ENCODE data around the gene ME1.
"Not testable (repeated sequence)": the region's sequence is repeated elsewhere in the genome, so short reads cannot be mapped to it uniquely, and the experiment has no call there.

Gene ME1

GRCh38 chr6:83462524-83462923 is 31.7 kb upstream of the ME1 start:
- POLR2A ChIA-PET (ENCODE audit: low non-redundant PET), result no interaction called here
- DNase-seq (ENCODE audit: low spot score), result no peak
- CTCF ChIA-PET, result interaction anchor here (1.1 kb wide), 1 partner anchor 49 kb away, joined by 5 read pairs; no protein-coding TSS in a partner anchor
- no peak for TF ChIP-seq CTCF (conservative IDR thresholded peaks at IDR 0.05; ENCODE audit: low read depth)
- no peak overlapping the region for H3K27ac ChIP-seq

GRCh38 chr6:83461438-83461837 is 30.6 kb upstream of the ME1 start:
- CTCF ChIA-PET, result no interaction called here
- POLR2A ChIA-PET (ENCODE audit: low non-redundant PET), result no interaction called here
- H3K27ac ChIP-seq, result no peak overlapping the region
- no peak for DNase-seq (ENCODE audit: low spot score)
- no peak for TF ChIP-seq CTCF (conservative IDR thresholded peaks at IDR 0.05; ENCODE audit: low read depth)

GRCh38 chr6:83459663-83460062 is 28.8 kb upstream of the ME1 start:
- TF ChIP-seq CTCF (conservative IDR thresholded peaks at IDR 0.05; ENCODE audit: low read depth), result no peak
- ChIA-PET CTCF (interaction anchor here (1.1 kb wide), 1 partner anchor 43 kb away, joined by 6 read pairs; no protein-coding TSS in a partner anchor), POLR2A (ENCODE audit: low non-redundant PET) (no interaction called here)
- H3K27ac ChIP-seq, result no peak overlapping the region
- DNase-seq (ENCODE audit: low spot score), result no peak

DNA sequence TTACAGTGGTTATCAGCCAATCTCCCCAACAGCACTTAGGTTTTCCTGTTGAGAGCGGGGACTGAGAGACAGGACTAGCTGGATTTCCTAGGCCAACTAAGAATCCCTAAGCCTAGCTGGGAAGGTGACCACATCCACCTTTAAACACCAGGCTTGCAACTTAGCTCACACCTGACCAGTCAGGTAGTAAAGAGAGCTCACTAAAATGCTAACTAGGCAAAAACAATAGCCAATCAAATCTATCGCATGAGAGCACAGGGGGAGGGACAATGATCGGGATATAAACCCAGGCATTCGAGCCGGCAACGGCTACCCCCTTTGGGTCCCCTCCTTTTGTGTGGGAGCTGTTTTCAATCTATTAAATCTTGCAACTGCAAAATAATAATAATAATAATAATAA is 19.2 kb upstream of the ME1 start:
- DNase-seq (ENCODE audit: low spot score); POLR2A ChIA-PET (ENCODE audit: low non-redundant PET); H3K27ac ChIP-seq: not testable (repeated sequence)
- CTCF ChIA-PET, result interaction anchor here (0.6 to 0.7 kb wide), 2 partner anchors 100 to 640 kb away, joined by 3 read pairs; no protein-coding TSS in a partner anchor

DNA sequence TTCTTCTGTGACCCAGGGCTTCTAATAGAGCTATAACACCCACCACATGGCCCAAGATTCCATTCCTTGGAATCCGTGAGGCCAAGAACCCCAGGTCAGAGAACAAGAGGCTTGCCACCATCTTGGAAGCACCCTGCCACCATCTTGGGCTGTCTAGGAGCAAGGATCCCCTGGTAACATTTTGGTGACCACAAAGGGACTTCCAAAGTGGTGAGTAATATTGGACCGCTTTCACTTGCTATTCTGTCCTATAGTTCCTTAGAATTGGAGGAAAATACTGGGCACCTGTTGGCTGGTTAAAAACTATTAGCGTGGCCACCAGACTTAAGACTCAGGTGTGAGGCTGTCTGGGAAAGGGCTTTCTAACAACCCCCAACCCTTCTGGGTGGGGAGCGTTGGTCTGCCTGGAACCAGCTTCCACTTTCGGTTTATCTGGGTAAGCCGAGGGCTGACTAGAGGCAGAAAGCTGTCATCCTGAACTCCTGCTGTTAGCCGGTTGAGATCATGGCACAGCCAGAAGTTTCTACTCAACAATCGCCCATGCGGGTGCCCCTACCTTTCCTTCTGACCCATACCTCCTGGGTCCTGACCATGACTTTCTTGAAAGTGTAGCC is 13.3 kb upstream of the ME1 start:
- POLR2A ChIA-PET (ENCODE audit: low non-redundant PET); H3K27ac ChIP-seq; DNase-seq (ENCODE audit: low spot score); CTCF ChIA-PET: not testable (repeated sequence)

- no peak for TF ChIP-seq CTCF (conservative IDR thresholded peaks at IDR 0.05; ENCODE audit: low read depth)
- DNase-seq (ENCODE audit: low spot score), result no peak
- ChIA-PET POLR2A (ENCODE audit: low non-redundant PET) (no interaction called here), CTCF (no interaction called here)
- no peak overlapping the region for H3K27ac ChIP-seq
Measured at GRCh38 chr6:83443516-83443915, 12.7 kb upstream of the ME1 start.

DNA sequence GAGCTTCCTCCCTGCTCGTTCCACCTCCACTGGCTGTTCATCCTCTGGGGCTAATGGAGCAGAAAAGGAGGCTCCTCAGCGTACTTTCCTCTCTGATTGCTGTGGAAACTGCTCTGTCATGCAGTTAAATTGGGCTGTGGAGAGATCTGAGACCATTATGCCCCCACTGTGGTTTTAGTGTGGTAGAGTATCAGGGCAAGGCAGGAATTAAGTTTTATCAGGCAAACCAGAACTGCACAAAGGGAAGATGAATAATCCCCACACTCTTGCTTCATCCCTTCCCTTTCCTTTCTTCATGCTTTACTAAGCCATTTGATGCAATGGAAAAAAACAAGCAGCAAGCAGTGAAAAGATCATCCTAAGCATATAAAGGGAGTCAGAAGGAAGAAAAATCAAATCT is 11.9 kb upstream of the ME1 start:
- no peak for DNase-seq (ENCODE audit: low spot score)
- no peak overlapping the region for H3K27ac ChIP-seq
- POLR2A ChIA-PET (ENCODE audit: low non-redundant PET), result no interaction called here
- CTCF ChIA-PET, result no interaction called here
- no peak for TF ChIP-seq CTCF (conservative IDR thresholded peaks at IDR 0.05; ENCODE audit: low read depth)

GRCh38 chr6:83439201-83439600 is 8.3 kb upstream of the ME1 start:
- ChIA-PET POLR2A (ENCODE audit: low non-redundant PET) (no interaction called here), CTCF (no interaction called here)
- H3K27ac ChIP-seq, result no peak overlapping the region
- DNase-seq (ENCODE audit: low spot score), result no peak
- no peak for TF ChIP-seq CTCF (conservative IDR thresholded peaks at IDR 0.05; ENCODE audit: low read depth)

Data from RWPE1 (cell line).